NCI-H1092 (cell line): ENCODE results near the gene IQGAP2.
"Not testable (repeated sequence)": the region's sequence is repeated elsewhere in the genome, so short reads cannot be mapped to it uniquely, and the experiment has no call there.

Source experiments
- DNase-seq: peaks from one replicate; lab custom pipeline; 2025; lab: John Stamatoyannopoulos, UW

Gene IQGAP2

GRCh38 chr5:76570153-76570552 lies 167.1 kb downstream of the IQGAP2 start:
- DNase-seq, result no peak

- DNase-seq, result no peak
Measured at GRCh38 chr5:76571559-76571958, 168.5 kb downstream of the IQGAP2 start.

- DNase-seq, result no peak
Measured at GRCh38 chr5:76576450-76576849, 173.4 kb downstream of the IQGAP2 start.

DNA sequence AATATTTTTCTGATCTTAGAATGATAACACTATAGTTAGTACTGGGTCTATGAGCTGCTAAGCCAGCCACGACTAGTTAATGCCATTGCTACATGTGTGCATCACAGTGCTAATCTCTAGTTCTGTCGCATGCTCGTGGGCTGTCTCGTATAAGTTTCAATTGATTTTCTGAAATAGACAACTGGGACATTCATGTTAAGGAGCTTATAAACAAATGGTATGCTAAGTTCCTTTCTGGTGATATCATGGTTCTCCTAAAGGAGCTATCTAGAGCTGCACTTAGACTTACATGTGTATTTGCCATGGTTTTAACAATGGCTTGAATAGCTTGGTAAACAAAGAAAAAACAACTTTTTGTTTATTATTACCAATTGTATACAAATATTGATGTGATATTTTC lies 173.9 kb downstream of the IQGAP2 start:
- DNase-seq, result no peak

DNA sequence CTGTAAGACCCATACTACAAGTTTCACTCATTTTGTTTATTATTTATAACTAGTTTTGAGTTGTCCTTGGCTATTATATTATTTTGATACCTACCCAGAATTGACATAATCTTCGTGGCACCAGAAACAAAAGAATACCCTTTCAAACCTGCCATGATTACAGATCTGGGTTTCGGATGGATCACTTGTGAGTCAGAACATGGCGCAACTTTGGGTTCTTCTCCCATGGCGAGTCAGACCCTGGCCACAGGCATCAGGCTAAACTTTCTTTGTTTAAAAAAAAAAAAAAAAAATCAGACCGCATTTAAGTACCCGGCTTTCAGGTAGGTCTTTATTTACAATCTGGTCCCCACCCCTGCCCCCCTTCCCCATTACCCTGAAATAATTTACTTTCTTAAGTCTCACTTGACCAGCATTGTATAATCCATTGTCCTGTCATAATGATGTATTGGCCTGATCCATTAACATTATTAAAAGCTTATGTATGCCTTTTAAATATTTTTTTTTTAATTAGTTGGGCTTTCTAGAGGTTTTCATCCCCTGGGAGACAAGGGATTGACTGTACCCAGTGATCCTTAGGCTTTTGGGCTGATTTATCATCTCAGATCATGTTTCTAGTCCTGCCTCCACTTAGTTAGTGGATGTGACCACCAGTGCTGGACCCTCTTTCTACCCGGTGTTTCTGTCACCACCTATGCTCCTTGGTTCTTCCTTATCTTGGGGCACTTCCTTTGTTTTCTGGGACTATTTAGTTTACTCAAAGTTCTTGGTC lies 176.3 kb downstream of the IQGAP2 start:
- DNase-seq, result no peak

- no peak for DNase-seq
Measured at GRCh38 chr5:76580981-76581380, 177.9 kb downstream of the IQGAP2 start.

- DNase-seq, result no peak
Measured at GRCh38 chr5:76582230-76583162, 179.4 kb downstream of the IQGAP2 start.

DNA sequence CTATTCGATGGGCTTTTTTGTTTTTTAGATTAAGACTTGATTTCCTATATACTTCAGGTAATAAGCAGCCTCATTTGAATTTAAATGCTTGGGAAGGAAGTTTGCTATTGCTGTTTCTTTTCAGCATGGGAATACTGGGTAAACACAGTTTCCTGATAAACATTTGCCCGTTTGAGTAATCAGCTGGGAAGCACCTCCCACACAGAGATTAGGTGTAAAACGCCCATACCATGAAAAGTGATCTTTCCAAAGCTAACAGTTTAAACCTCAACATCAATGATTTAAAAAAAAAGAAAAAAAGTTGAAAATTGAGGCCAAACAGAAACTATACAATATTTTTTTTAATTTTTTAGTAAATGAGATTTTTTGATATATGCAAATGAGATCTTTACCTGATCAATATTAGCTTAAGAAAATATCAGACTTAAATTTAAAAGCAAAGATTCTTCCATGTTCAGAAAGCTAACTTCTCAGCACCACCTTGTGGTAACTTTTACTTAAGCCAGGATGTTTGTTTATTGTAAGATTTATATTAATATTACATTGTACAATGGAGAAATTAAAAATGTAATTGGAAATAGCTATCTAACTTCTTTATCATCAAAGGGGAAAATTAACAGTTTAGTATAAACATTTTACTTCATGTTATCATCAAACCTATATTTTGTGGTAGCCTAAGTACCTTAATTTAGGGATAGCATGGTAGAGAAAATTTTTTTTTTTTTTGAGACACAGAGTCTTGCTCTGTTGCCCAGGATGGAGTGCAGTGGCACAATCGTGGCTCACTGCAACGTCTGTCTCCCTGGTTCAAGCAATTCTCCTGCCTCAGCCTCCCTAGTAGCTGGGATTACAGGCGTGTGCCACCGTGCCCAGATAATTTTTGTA lies 180.3 kb downstream of the IQGAP2 start:
- no peak for DNase-seq

DNA sequence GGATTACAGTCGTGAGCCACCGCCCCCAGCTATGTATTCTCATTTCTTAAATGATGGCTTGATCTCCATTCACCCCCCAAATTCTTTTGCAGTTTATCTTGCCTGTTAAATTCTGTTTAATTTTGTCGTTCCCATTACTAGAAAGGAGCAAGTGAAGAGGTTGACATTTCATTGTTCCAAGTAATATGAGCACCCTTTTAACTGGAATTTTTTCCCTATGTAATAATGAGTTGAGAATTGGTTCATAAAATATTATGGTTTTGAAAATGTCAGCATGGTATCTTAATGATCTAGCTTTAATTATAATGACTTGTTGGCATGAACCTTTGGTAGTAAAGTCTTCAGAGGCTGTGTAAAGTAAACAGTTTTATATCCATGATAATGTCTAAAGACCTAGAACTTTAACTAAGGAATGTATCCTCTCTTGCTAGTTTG lies 182.7 kb downstream of the IQGAP2 start:
- DNase-seq, result no peak

DNA sequence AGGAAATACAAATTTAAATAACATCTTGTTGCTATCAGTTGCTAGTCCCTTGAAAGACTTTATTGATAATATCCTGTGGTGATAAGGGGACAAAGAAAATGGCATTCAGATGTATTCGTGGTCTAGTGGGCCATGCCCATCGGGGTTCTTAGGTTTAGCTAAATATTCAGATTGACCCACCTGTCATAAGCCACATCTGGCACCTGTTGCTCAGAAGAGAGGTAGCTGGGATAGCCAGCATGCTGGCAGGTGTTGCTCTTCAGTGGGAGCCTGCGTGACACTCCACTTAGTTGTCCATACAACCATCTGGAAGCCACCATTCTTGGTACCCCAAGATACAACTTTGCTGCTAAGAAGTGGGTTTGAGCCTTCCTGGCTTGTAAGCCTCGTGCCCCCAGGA lies 183.4 kb downstream of the IQGAP2 start:
- DNase-seq, result no peak

DNA sequence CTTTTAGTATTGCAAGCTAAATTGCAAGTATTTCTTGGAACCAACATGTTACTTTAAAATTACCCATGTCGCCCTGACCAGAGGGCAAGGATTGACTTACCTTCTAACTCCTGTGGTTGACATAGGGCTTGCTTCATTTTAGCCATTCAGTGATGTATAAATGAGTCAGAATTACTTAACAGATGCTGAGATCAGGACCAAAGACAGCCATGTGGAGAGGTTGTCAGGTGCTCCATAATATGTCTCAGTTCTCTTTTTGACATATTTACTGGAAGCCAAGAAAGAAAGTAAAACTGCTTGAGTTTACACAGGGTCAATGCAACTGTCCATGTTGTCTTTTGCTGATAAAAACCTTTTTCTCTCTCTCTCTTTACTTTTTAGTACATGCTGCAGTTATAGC lies 186.9 kb downstream of the IQGAP2 start:
- DNase-seq, result no peak

- no peak for DNase-seq
Measured at GRCh38 chr5:76591366-76591765, 188.3 kb downstream of the IQGAP2 start.

- no peak for DNase-seq
Measured at GRCh38 chr5:76592692-76593091, 189.6 kb downstream of the IQGAP2 start.

DNA sequence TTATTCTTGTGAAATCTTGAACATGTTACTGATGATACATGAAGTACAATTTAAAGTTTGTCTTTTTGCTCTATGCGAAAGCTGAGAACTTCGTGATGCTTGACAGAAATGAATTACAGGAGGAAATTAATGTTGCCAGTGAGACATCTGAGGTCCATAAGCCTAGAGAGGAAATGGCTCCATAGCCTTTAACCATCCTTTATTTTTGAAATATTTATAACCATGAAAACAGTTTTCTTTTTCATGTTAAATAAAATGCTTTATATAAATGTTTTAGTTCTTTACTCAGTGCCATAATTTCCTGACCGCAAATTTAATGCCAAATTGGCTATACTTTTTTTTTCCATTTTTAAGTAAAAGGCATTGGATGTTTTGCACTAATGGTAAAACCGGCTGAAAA lies 191.0 kb downstream of the IQGAP2 start:
- DNase-seq, result no peak

DNA sequence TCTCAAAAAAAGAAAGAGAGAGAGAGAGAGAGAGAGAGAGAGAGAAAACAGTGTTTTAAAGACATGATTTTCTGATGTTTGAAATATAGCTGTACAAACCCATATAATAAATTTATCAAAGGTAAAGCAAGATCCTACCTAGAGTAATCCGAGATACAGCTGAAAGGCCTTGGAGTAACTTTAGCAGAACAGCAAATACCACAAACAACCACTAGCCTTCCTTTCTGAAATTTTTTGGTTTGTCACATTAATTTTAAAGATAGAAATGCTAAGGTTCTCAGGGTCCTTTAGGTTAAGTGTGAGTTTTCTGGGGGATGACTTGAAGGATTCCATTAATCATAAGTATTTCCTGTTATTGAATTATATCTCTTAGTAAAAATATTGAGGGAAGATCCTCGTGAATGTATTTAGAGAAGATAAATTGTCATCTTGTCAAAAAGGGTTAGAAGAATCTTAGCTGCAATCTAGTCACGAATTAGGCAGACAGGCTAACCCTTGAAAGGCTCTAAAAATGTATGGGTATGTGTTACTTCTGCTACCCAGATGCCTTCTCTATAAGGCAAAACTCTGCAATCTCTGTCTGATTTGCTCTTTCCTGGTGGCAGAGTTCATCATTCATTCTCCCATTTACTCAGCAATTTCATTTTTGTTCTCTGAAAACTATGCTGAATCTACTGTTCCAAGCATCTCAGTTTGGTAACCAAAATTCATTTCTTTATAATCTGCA lies 192.8 kb downstream of the IQGAP2 start:
- DNase-seq, result no peak

GRCh38 chr5:76598531-76598930 lies 195.4 kb downstream of the IQGAP2 start:
- no peak for DNase-seq

DNA sequence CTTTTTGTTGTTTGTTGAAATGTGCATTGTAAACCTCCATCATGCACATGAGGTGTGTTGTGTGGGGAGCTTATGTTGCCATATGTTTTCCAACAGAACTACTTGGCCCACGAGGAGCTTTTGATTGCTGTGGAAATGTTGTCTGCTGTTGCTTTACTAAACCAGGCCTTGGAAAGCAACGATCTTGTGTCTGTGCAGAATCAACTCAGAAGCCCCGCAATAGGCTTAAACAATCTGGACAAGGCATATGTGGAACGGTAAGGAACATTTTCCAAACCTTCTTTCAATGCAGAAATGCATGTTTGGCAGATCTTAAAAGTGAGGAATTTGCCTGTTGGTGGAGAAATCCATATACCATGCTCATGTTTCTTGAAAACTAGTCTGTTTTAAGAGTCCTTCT lies 197.6 kb downstream of the IQGAP2 start:
- DNase-seq, result no peak

- no peak for DNase-seq
Measured at GRCh38 chr5:76601470-76601869, 198.4 kb downstream of the IQGAP2 start.

GRCh38 chr5:76602094-76602726 lies 199.1 kb downstream of the IQGAP2 start:
- no peak for DNase-seq

GRCh38 chr5:76603991-76604390 lies 200.9 kb downstream of the IQGAP2 start:
- DNase-seq, result not testable (repeated sequence)

- no peak for DNase-seq
Measured at GRCh38 chr5:76604838-76605237, 201.8 kb downstream of the IQGAP2 start.
